Transverse colon (tissue), 4 donors: Measurements from ENCODE around the gene LUC7L2.

ENCODE experiments used
- CTCF ChIP-seq, 5 experiments: fragments of 200-600 bp in 3 of 5; fragments of 450-650 bp in 2 of 5; sonication (generic) in 3 of 5; IDR thresholded peaks; 1 replicate in 2 of 5; 2 replicates in 3 of 5; pipeline ENCODE4 v1.5.1; 2016 to 2017; ENCODE audit warnings: antibody characterized with exemption in 5 of 5, inconsistent platforms in 3 of 5, mild to moderate bottlenecking in 2 of 5, moderate library complexity in 1 of 5
- EP300 ChIP-seq: sonication (generic); formaldehyde crosslinking; IDR thresholded peaks from one replicate; pipeline ENCODE4 v1.6.1; 2017; ENCODE audit warnings: antibody characterized with exemption, low read depth
- POLR2A ChIP-seq: fragments of 450-650 bp; IDR thresholded peaks from one replicate; pipeline ENCODE4 v1.6.1; 2016; ENCODE audit warnings: antibody characterized with exemption, mild to moderate bottlenecking, moderate library complexity
- POLR2AphosphoS5 ChIP-seq, 3 donors: sonication (generic); formaldehyde crosslinking; IDR thresholded peaks; one replicate each; pipeline ENCODE4 v1.6.1; 2016; ENCODE audit warnings: antibody characterized with exemption in 3 of 3

GRCh38 chr7:139423091-139423490 lies 63.4 kb downstream of the LUC7L2 start:
- TF ChIP-seq POLR2A: no peak
- no peak for TF ChIP-seq CTCF (IDR thresholded peaks at IDR 0.05)
- TF ChIP-seq EP300: no peak
- no peak for TF ChIP-seq POLR2AphosphoS5 (IDR thresholded peaks at IDR 0.05)
